ENCODE measurements around the gene IRAK2. TPM values are rescaled to one million over a fixed set of nuclear protein-coding genes. Genes with fewer than 3 reads are reported as not detected.
A peak's percentile ranks its signal among the peaks of the same experiment; 100 is the strongest.
"Not testable (repeated sequence)": the region's sequence is repeated elsewhere in the genome, so short reads cannot be mapped to it uniquely, and the experiment has no call there.

IRAK2 gene
- total RNA-seq, 2 donors from 2014 or later = 2.3 to 4.2 TPM

DNA sequence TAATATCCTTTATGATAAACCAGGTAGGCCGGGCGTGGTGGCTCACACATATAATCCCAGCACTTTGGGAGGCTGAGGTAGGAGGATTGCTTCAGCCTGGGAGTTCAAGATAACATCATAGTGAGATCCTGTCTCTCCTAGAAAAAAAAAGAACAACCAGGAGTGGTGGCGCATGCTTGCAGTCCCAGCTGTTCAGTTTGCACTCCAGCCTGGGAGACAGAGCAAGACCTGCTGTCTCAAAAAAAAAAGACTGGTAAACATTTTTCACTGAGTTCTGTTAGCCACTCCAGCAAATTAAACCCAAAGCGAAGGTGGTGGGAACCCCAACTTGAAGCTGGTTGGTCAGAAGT is 9.6 kb upstream of the IRAK2 start:
- DNase-seq (ENCODE audit: low spot score) = no peak
- intact Hi-C loops (cut with DNase I) = no loop called here

DNA sequence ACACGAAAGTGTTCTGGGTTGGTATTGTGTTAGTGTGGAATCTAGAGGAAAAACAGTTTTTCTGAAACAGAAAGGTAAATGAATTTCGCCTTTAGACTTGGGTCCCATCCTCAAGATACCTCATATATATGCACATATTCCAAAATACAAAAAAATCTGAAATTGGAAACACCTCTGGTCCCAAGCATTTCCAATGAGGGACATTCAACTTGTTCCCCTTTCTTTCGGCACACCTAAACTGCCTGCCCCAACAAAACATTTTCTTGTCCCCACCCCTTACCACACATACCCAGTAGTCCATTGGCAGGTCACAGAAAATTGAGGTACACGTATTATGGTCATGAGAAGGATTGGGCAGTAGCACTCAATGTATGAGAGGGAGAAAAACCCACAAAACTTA is 9.1 kb upstream of the IRAK2 start:
- intact Hi-C loops (cut with DNase I) = no loop called here
- DNase-seq (ENCODE audit: low spot score) = no peak

DNA sequence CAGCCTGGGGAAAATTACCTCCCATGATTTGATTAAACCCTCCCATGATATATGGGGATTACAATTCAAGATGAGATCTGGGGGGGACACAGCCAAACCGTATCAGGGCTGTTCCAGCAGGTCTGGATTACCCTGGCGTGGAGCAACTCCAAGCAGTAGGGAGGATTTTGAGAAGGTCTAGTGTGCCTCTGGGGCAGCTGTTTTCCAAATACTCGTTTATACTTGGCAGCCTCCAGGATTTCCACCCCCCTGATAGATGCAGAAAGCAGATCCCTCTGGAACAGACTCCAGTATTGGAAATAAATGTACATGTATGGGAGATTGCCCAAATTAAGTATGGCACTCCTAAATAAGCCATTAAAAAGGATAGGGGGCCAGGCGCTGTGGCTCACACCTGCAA is 7.7 kb upstream of the IRAK2 start:
- intact Hi-C loops (cut with DNase I) = no loop called here
- no peak for DNase-seq (ENCODE audit: low spot score)

DNA sequence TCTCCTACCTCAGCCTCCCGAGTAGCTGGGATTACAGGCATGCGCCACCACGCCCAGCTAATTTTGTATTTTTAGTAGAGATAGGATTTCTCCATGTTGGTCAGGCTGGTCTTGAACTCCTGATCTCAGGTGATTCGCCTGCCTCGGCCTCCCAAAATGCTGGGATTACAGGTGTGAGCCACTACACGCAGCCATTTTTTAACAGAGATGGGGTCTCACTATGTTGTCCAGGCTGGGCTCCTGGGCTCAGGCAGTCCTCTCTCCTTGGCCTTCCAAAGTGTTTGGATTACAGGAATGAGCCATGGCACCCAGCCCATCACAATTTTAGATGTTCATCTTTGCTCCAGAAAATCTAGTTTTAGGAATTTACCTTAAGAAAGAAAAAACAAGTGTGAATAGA is 6.2 kb upstream of the IRAK2 start:
- intact Hi-C loops (cut with DNase I); DNase-seq (ENCODE audit: low spot score): not testable (repeated sequence)

DNA sequence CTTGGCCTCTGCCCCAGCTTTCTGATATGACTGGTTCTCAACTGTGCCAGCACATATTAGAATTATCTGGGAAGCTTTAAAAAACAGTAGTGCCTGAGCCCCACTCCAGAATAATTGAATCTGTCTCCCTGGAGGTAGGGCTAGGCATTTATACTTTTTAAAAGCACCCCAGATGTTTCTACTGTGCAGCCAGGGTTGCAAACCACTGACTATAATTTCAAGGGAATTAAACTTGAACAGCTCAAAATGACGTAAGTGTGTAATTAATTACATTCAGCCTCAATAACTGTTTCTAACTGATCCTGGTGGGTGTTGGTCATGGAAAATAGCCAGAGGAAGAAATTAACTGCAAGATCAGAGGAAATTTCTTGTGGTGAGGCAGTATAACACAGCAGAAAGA is 4.4 kb upstream of the IRAK2 start:
- intact Hi-C loops (cut with DNase I) = no loop called here
- no peak for DNase-seq (ENCODE audit: low spot score)

DNA sequence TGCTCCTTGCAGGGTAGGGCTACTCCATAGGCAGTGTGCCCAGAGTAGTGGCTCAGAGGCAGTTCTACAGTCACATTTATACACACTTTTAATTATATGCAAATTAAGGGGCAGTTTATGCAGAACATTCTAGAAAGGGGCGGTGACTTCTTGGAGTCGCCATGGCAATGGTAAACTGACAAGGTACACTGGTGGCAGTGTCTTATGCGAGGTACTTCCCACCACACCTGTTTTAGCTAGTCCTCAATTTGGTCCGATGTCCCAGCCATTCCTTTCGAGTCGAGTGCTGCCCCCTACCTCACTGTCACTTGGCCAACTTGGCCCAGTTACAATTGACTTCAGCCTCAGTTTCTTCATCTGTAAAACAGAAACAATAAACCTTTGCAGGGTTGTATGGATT is 3.8 kb upstream of the IRAK2 start:
- intact Hi-C loops (cut with DNase I) = no loop called here
- no peak for DNase-seq (ENCODE audit: low spot score)

DNA sequence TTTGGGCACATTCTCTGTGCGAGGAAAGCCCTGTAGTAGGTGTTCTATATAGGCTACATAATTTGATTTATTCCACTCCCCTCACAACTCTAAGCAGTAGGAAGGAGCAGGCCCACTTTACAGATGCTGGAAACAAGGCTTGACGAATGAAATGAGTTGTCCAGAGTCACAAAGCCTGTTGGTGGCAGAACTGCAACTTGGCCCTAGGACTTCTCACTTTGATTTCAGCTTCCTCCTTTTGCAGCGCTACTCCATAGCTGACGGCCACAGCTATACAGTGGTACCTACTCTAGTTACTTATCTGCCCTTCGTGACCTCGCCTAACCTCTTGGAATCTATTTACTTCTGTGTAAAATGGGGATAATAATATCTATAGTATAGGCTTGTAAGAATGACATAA is 2.5 kb upstream of the IRAK2 start:
- no peak for DNase-seq (ENCODE audit: low spot score)
- intact Hi-C loops (cut with DNase I) = no loop called here

DNA sequence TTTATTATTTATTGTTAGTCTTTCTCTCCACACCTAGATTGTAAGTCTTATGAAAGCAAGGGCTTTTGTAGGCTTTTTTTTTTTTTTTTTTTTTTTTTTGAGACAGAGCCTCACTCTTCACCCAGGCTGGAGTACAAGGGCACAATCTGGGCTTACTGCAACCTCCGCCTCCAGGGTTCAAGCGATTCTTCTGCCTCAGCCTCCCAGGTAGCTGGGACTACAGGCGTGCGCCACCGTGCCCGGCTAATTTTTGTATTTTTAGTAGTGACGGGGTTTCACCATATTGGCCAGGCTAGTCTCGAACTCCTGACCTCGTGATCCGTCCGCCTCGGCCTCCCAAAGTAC is 546 bp upstream of the IRAK2 start:
- DNase-seq (ENCODE audit: low spot score) = not testable (repeated sequence)
- intact Hi-C loops (cut with DNase I) = loop anchor here in 1 of 2 donors (2.0 kb wide), 1 partner anchor 61 kb away; no protein-coding TSS in a partner anchor

DNA sequence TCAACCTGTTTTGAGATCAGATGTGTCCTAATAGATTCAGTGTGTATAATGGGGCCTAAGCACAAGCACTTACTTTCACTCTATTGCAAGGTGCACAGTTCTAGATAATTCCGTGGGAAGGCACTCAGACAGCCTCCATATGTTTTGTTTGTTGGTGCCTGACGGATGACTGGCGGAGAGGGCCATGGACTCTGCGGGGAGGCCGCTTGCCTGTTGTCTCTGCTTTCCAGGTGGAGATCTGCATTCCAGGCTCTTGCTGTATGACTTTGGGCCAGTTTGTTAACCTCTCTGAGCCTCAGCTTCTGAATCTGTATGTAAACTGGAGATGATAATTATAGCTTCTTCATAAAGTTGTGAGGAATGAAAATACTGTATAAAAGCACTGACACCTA is 1.5 kb downstream of the IRAK2 start:
- DNase-seq (ENCODE audit: low spot score) = no peak
- intact Hi-C loops (cut with DNase I) = no loop called here

DNA sequence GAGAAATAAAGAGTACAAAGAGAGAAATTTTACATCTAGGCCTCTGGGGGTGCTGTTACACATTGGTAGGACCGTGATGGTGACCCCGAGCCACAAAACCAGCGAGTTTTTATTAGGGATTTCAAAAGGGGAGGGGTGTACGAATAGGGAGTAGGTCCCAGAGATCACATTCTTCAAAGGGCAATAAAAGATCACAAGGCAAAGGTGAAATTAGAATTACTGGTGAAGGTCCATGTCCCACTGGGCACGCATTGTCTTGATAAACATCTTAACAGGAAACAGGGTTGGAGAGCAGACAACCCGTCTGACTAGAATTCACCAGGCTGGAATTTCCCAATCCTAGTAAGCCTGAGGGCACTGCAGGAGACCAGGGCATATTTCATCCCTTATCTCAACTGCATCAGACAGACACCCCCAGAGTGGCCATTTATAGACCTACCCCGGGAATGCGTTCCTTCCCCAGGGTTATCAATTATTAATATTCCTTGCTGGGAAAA is 4.3 kb downstream of the IRAK2 start:
- no peak for DNase-seq (ENCODE audit: low spot score)
- intact Hi-C loops (cut with DNase I) = no loop called here

DNA sequence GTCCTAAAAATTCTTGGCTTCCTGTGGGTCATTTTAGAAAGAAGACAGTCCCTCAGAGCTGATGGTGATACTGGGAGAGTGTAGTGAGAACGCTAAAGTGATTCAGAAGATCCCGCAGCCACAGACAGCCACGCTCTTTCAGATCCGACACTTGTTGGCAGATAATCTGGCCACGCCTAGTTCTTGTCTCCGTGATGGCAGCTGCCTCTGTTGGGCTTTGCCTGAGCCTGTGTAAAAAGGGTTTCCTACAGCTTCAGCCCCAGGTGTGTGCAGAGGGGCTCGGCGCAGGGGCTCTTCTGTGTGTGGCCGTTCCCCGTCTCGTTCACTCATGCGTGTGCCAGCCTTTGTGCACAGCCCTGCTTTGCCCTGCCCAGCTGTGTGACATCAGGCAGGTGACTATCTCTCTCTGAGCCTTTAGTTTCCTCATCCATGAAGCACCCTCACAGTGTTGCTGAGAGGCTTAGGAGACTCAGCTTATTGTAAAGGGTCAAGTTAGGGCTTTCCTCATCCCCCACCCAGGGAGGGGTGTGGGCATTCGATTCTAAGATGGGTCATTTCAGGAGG is 6.3 kb downstream of the IRAK2 start:
- intact Hi-C loops (cut with DNase I) = loop anchor here in 1 of 2 donors (10.0 kb wide), 1 partner anchor 1614 kb away; no protein-coding TSS in a partner anchor
- peak; percentile 44 for DNase-seq (ENCODE audit: low spot score)

DNA sequence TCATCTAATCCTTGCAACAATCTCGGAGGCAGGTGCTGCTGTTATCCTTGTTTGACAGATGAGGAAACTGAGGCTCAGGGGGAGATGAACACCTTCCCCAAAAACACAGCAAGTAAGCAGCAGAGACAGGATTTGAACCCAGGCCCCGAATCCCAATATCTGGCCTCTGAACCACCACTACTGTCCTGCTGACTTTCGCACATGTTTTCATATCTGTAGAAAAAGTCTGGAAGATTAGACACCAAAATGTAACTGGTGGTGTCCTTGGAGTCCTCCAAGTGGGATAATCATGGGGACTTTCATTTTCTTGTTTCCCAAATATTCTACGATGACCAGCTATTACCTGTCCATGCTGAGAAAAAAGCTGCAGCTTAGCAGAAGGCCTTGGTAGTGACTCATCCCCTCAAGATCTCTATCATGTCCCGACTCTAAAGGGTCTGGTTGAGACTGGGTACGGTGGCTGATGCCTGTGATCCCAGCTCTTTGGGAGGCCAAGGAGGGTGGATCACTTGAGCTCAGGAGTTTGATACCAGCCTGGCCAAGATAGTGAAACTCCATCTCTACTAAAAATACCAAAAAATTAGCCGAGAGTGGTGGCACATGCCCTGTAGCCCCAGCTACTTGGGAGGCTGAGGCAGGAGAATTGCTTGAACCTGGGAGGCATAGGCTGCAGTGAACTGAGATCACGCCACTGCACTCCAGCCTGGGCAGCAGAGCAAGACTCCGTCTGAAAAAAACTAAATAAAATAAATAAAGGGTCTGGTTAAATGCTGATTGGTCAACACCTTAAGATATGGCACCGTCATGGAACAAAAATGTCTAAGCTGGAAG is 8.6 kb downstream of the IRAK2 start:
- DNase-seq (ENCODE audit: low spot score) = peak; percentile 35
- intact Hi-C loops (cut with DNase I) = loop anchor here in 1 of 2 donors (10.0 kb wide), 1 partner anchor 1611 kb away; no protein-coding TSS in a partner anchor

DNA sequence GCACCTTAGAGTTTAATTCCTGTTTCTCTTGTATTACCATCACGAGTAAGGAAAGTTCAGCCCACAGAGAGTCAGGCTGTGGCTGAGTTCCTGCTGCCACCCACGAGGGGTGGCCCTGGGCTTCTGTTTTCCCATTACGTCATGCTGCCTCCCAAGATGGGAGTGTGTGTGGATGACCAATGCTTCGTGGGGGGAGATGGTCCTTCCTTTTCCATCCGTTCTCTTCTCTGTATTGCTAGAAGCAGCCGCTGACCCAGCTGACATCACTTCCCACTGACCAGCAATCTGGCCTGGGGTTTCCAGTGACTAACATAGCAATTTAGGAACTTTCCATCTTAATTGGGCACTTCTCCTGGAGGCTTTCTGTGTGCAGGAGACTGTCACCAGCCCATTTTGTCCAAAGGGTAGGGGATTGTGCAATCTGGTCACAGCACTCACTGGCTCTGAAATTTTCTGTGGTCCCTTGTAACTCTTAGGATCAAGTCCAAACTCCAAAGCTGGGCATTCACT is 9.3 kb downstream of the IRAK2 start:
- intact Hi-C loops (cut with DNase I) = loop anchor here in 1 of 2 donors (10.0 kb wide), 1 partner anchor 1611 kb away; no protein-coding TSS in a partner anchor
- peak; percentile 93 for DNase-seq (ENCODE audit: low spot score)

DNA sequence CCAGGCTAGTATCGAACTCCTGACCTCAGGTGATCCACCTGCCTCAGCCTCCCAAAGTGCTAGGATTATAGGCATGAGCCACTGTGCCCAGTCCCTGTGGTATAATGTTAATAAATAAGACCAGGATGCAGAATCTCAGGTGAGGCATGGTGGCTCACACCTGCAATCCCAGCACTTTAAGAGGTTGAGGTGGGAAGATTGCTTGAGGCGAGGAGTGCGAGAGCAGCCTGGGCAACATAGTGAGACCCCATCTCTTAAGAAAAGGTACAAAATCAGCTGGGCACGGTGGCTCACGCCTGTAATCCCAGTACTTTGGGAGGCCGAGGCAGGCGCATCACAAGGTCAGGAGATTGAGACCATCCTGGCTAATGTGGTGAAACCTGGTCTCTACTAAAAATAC is 10.6 kb downstream of the IRAK2 start:
- intact Hi-C loops (cut with DNase I) = loop anchor here in 1 of 2 donors (10.0 kb wide), 1 partner anchor 1609 kb away; no protein-coding TSS in a partner anchor

DNA sequence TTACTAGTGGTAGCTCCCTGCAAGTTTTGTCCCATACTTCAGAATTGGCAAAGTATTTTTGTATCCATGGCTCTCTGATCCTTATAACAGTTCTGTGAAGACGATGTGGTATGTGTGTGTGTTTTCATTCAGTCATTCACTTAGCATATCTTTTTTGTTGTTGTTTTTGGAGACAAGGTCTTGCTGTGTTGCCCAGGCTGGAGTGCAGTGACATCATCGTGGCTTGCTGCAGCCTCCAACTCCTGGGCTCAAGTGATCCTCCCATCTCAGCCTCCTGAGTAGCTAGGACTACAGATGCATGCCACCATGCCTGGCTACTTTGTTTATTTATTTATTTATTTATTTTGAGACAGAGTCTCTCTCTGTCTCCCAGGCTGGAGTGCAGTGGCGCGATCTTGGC is 11.4 kb downstream of the IRAK2 start:
- peak; percentile 52 for DNase-seq (ENCODE audit: low spot score)
- intact Hi-C loops (cut with DNase I) = loop anchor here in 1 of 2 donors (10.0 kb wide), 1 partner anchor 1609 kb away; no protein-coding TSS in a partner anchor

More for the DNA sequence above, 10.6 kb downstream of the IRAK2 start:
- peak; percentile 32 for DNase-seq (ENCODE audit: low spot score)

DNA sequence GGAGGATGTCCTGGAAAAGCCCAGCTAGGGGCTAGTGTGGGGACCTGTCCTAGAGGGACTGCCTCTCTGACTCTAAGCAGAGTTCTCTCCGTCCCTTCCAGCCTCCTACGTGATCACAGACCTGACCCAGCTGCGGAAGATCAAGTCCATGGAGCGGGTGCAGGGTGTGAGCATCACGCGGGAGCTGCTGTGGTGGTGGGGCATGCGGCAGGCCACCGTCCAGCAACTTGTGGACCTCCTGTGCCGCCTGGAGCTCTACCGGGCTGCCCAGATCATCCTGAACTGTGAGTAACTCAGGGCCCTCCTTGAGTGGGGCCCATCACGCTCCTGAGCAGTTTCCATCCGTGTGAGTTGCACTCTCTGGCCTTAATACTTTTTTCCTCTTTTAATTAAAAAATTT is 13.0 kb downstream of the IRAK2 start:
- intact Hi-C loops (cut with DNase I) = loop anchor here in 1 of 2 donors (10.0 kb wide), 1 partner anchor 1607 kb away; no protein-coding TSS in a partner anchor
- no peak for DNase-seq (ENCODE audit: low spot score)

DNA sequence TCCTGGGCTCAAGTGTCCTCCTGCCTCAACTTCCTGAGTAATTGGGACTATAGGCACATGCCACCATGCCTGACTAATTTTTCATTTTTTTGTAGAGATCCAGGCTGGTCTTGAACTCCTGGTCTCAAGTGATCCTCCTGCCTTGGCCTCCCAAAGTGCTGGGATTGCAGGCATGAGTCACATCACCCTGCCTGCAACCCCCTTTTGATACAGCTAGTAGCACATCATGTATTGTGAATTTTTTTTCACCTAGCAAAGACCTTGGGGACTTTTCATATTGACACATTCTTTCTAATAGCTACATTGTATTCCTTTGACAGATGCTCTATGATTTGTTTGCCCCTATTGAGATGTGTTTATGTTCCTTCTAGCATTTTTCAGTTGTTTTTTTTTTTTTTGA is 14.2 kb downstream of the IRAK2 start:
- intact Hi-C loops (cut with DNase I) = loop anchor here in 1 of 2 donors (10.0 kb wide), 1 partner anchor 1606 kb away; no protein-coding TSS in a partner anchor

DNA sequence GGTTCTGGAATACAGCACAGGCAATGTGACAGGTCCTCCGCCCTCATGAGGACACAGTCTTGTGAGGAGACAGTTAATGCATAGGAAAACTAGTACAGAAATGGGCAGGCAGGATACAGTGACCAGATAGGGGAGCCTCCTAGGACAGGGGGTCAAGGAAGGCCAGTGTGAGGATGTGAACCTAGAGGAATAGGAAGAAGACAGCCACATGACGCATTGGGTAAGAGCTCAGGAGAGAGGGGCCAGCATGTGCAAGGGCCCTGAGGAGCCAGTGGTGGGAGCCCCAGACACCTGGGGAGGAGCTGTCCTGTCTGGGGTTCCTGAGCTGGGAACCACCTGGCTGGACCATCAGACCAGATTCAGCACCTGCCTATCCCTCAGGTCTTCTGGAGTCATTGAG is 15.6 kb downstream of the IRAK2 start:
- intact Hi-C loops (cut with DNase I) = no loop called here
- DNase-seq (ENCODE audit: low spot score) = peak; percentile 31

More for the DNA sequence above, 14.2 kb downstream of the IRAK2 start:
- no peak for DNase-seq (ENCODE audit: low spot score)

DNA sequence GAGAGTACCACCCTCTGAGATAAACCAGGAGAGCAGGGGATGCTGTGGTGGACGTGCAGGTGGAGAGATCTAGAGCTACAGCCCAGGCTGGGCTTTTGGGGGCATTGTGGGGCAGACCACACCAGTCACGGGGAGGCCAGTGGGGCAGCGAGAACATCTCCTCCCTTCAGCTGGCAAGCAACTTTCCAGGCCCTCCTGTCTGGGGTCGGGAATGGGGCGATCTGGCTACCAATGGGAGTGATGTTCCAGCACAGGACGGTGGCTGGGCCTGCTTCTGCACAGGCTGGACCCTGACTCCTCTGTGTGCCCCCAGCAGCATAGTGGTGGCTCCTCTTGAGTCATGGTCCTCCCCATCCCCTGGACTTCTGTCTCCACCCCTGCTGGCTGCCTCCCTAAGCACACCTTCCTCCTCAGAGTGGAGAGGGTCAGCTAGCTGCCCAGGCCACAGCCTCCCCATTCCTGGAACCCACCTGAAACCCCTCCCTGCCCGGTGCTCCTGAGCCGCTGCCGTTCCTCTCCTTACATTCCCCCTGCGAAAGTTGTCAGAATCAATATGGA is 16.1 kb downstream of the IRAK2 start:
- intact Hi-C loops (cut with DNase I) = no loop called here
- DNase-seq (ENCODE audit: low spot score) = peak; percentile 66

DNA sequence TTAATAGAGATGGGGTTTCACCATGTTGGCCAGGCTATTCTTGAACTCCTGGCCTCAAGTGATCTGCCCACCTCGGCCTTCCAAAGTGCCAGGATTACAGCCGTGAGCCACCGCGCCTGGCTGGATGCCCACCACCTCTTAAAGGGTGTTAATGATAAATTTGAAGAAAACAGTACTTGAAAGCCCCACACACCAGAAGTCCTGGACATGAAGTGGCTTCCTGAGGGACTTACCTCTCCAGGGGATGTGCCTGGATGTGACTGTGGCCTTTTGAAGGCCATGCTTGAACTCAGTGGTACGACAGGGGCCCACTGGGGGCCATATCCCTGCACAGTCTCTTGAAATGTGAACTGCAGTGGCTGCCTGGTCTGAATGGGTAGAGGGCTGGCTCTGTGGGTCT is 18.2 kb downstream of the IRAK2 start:
- peak; percentile 58 for DNase-seq (ENCODE audit: low spot score)
- intact Hi-C loops (cut with DNase I) = no loop called here

Data from posterior vena cava (tissue), 2 donors.